ENCODE measurements around the gene DONSON.
A peak's percentile ranks its signal among the peaks of the same experiment; 100 is the strongest.

DONSON gene

DNA sequence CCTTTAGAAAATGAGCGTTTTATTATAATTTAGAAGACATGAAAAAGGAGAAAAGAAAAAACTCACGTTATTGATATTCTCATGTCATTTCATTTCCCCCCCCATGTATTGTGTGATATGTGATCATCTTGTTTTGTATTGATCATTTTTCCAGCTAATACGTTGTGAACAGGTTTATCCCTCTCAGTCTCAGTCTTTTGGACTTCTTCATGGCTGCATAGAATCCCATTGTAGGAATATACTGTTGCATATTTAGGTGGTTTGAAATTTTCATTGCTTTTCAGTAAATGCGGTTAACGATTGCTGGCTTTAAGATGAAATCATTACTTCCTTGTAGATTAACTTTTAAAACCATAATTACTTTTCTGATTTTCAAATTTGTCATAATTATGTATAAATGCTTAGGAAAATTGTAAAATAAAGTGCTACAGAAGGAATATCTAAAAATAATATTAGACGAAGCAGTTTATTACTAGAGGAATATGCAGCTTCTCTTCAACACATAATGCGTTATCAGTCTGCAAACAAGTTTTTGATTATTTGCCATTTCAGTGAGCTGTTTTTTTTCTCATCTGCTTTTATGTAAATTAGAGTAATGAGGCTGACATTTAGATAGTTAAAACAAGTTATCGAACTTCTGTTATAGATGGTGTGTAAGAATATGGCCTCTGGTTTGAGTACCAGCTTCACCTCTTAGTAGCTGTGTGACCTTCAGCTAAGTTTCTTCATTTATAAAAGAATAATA, 43.9 kb downstream of the DONSON start:
- no peak for DNase-seq (ENCODE audit: low read depth)
- TF ChIP-seq, protein P1, sequence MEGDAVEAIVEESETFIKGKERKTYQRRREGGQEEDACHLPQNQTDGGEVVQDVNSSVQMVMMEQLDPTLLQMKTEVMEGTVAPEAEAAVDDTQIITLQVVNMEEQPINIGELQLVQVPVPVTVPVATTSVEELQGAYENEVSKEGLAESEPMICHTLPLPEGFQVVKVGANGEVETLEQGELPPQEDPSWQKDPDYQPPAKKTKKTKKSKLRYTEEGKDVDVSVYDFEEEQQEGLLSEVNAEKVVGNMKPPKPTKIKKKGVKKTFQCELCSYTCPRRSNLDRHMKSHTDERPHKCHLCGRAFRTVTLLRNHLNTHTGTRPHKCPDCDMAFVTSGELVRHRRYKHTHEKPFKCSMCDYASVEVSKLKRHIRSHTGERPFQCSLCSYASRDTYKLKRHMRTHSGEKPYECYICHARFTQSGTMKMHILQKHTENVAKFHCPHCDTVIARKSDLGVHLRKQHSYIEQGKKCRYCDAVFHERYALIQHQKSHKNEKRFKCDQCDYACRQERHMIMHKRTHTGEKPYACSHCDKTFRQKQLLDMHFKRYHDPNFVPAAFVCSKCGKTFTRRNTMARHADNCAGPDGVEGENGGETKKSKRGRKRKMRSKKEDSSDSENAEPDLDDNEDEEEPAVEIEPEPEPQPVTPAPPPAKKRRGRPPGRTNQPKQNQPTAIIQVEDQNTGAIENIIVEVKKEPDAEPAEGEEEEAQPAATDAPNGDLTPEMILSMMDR (conservative IDR thresholded peaks at IDR 0.05; ENCODE audit: low read depth, low read length), result no peak
- H3K4me3 ChIP-seq (ENCODE audit: low read depth, low read length), result peak overlapping the region; percentile 91

DNA sequence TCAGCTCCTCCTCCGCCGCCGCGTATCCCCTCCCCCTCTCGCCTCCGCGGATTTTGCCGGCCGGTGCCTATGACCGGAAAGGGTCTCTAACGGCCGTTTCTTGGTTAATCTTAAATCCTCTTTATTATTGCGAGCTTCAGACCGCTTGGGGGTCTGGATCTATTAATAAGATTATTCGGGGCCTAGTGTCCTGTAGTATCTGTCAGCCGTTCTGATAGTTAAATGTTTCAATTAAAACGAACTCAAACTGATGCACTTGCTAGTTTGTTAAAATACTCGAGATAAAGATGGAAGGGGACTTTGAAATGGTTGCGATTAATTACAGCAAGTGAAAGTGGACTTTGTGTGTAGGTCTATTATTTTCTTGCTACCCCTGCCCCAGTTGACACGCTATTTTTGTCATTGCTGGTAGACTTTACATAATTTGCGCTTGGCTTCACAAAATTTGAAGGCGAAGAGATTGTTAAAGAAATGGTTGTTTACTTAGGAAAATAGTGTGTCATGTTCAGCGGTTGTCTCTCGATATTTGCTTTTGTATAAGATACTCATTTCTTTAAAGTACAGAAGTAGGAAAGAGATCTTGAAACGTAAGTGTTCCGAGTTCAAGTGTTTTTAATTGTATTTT, 44.9 kb downstream of the DONSON start:
- TF ChIP-seq, protein P1 (conservative IDR thresholded peaks at IDR 0.05; ENCODE audit: low read depth, low read length), result no peak
- peak overlapping the region; percentile 91 for H3K4me3 ChIP-seq (ENCODE audit: low read depth, low read length)
- DNase-seq (ENCODE audit: low read depth), result no peak

DNA sequence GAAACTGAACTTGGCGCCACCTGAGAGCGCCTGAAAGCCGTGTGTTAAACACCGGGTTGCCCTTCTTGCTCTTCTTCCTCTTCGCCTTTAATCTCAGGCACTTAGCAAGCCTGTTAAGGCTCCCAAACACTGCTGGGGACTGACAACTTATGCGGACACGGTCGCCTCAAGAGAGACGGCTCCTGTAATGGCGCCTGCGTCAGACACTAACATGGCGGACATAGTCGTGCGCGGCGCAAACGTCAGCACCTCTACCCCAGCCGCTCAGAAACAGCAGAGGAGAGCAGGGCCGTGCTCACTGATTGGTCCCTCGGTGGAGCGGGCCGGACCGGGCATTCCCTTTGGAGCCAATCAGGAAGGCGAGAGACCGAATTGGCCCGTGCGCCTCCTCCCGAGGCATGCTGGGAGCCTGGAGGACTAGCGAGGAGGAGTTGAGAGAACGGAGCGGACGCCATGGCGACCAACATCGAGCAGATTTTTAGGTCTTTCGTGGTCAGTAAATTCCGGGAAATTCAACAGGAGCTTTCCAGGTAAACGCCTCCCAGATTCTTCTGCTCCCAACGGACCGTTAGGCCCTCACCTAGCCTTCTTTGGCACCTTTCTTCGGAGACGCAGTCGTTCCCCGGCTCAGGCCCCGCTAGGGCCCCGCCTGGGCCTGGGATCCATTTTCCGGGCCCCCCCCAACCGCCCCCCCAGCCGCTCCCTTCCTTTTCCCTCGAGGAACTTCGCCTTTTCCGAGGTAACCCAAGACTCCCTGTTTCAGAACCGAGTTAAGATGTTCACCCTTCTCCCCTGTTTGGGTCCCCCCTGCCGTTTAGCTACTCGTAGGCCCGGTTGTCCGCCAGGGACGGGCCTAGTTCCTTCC, 45.6 kb downstream of the DONSON start, which contains the start of gene SON:
Gene SON (plus strand): TSS at position 399 of the 865 bp plus-strand sequence. CDS start 55 bp downstream, at position 454.
- TF ChIP-seq, protein P1 (conservative IDR thresholded peaks at IDR 0.05; ENCODE audit: low read depth, low read length), result no peak
- DNase-seq (ENCODE audit: low read depth), result peak; percentile 100
- H3K4me3 ChIP-seq (ENCODE audit: low read depth, low read length), result peak within 1 kb of the TSS; percentile 91

DNA sequence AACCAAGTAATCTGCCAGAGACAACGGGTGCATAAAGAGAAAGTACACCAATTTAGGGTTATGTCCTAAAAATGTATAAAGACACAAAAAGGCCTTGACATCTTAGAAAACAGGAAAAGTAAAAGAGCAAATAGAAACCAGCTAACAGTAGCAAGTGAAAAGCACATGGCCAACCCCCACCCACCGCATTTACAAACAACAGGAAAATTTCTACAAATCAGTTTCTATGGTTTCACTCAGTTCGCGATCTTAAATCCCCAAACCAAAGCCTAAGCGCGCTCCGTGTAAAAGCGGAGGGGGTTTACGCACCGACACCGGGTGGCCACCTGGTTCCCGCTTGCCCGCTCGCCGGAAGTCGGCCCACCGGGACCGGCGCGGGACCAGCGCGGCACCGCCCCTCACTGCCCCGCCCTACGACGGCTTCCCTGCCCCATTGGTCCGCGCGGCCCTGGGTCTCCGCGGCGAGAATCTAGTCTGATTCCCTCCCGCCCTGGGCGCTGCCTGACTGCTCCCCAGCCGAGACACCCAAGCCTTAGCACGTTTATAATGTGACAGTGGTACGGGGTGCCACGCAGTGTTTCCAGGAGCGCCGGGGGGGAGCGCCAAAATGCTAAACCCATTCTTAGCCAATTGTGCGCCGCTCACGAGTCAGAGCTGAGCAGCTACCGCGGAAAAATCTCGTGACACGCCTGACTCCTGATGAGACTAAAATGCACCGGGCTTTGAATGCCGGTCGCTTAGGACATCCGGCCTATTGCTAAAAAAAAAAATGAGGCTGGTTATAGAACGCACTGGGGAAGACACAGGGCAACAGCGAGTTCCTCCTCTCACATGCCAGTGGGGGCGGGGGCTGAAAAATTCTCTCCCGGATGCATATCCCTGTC, 46.5 kb downstream of the DONSON start, which contains the start of gene GART:
Gene GART (minus strand): TSS at position 362 of the 884 bp plus-strand sequence. CDS start 2,802 bp downstream, outside the sequence.
- TF ChIP-seq, protein P1 (conservative IDR thresholded peaks at IDR 0.05; ENCODE audit: low read depth, low read length), result no peak
- H3K4me3 ChIP-seq (ENCODE audit: low read depth, low read length), result peak within 1 kb of the TSS; percentile 91
- peak; percentile 79 for DNase-seq (ENCODE audit: low read depth)

DNA sequence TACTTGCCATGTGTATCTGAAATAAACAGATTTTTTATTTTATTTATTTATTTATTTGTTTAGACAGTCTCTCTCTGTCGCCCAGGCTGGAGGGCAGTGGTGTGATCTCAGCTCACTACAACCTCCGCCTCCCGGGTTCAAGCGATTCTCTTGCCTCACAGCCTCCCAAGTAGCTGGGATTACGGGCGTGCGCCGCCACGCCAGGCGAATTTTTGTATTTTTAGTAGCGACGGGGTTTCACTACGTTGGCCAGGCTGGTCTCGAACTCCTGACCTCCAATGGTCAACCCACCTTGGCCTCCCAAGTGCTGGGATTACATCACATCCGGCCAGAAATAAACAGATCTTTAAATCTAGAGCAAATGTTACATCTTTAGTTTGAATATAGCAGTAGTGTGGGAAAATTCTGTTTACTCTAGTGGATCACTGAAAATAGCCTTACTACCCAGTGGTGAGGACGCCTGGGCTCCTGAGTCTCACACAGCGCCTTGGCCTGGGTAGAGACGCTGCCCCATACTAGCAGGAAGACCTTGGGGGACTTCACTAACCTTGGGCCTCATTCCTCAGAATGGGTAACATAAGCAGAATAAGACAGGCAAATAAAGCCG, 47.3 kb downstream of the DONSON start:
- DNase-seq (ENCODE audit: low read depth), result peak; percentile 44
- TF ChIP-seq, protein P1 (conservative IDR thresholded peaks at IDR 0.05; ENCODE audit: low read depth, low read length), result no peak
- peak overlapping the region; percentile 91 for H3K4me3 ChIP-seq (ENCODE audit: low read depth, low read length)

DNA sequence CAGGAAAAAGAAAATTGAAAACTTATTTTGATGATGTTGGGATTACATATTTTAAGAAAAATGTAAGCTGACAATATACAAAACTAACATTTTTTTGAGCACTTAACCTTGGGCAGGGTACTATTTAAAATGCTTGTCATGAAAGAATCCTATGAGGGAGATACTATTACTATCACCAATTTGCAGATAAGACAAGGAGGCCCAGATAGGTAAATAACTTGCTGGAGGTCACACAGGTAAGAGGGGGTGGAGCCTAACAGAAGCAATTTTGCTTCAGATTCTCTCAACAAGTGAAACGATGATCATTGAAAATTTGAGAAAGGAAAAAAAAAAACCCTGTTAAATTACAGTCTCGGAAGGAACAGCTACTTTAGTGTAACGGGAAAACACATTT, 47.8 kb downstream of the DONSON start:
- peak overlapping the region; percentile 91 for H3K4me3 ChIP-seq (ENCODE audit: low read depth, low read length)
- TF ChIP-seq, protein P1 (conservative IDR thresholded peaks at IDR 0.05; ENCODE audit: low read depth, low read length), result no peak
- no peak for DNase-seq (ENCODE audit: low read depth)

All from choroid plexus epithelial cell (primary cell).